ENCODE measurements around the gene CEP70. TPM values are rescaled to one million over a fixed set of nuclear protein-coding genes. Genes with fewer than 3 reads are reported as not detected.

CEP70 gene
- total and polyA plus RNA-seq, 4 donors = 6.9 to 26.5 (median 9.1) TPM

DNA sequence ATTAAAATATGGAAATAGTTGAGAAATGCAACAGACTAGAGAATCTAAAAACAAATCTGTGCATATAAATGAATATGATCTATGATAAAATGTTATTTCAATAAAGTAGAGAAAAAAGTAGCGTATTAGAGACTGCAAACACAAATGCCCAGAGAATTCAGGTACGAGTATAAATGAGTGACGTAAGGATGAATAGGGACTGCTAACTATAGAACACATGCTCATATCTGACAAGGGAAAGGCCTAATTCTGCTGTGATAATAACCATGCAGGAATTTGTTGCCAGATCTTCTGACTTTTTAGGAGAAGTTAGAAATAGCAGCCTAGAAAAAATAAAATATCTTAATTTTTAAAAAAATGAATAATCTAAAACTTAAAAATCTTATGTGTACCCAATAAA is 86.5 kb downstream of the CEP70 start:
- no peaks in the 10 kb centered on the region for H3K4me1 ChIP-seq (ENCODE audit: control insufficient read depth in 4 of 4, insufficient read depth in 4 of 4, low read length in 3 of 4)
- H3K27ac ChIP-seq (ENCODE audit: low read depth in 1 of 2, low read length in 2 of 2) = no peak overlapping the region
- H3K9ac ChIP-seq (ENCODE audit: low read depth in 1 of 2, low read length in 2 of 2) = no peak overlapping the region
- H3K4me3 ChIP-seq (ENCODE audit: low read depth in 1 of 3, low read length in 3 of 3) = no peak overlapping the region
- no peak for TF ChIP-seq RAD21 (IDR thresholded peaks at IDR 0.05)
- no peak for TF ChIP-seq HNF4A (conservative IDR thresholded peaks at IDR 0.05)
- TF ChIP-seq, protein P1, sequence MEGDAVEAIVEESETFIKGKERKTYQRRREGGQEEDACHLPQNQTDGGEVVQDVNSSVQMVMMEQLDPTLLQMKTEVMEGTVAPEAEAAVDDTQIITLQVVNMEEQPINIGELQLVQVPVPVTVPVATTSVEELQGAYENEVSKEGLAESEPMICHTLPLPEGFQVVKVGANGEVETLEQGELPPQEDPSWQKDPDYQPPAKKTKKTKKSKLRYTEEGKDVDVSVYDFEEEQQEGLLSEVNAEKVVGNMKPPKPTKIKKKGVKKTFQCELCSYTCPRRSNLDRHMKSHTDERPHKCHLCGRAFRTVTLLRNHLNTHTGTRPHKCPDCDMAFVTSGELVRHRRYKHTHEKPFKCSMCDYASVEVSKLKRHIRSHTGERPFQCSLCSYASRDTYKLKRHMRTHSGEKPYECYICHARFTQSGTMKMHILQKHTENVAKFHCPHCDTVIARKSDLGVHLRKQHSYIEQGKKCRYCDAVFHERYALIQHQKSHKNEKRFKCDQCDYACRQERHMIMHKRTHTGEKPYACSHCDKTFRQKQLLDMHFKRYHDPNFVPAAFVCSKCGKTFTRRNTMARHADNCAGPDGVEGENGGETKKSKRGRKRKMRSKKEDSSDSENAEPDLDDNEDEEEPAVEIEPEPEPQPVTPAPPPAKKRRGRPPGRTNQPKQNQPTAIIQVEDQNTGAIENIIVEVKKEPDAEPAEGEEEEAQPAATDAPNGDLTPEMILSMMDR (IDR thresholded peaks at IDR 0.05; ENCODE audit: low read depth, low read length, missing input control) = no peak
- TF ChIP-seq FOXA2 (IDR thresholded peaks at IDR 0.05) = no peak
- TF ChIP-seq FOXA1 (IDR thresholded peaks at IDR 0.05) = no peak
- no peak for TF ChIP-seq SP1 (IDR thresholded peaks at IDR 0.05)
- TF ChIP-seq YY1 (IDR thresholded peaks at IDR 0.05) = no peak
- TF ChIP-seq RXRA (IDR thresholded peaks at IDR 0.05) = no peak
- no peak for TF ChIP-seq GABPA (IDR thresholded peaks at IDR 0.05 in 1 of 2, conservative IDR thresholded peaks at IDR 0.05 in 1 of 2)
- TF ChIP-seq HNF4G (IDR thresholded peaks at IDR 0.05) = no peak
- no peak for TF ChIP-seq TAF1 (conservative IDR thresholded peaks at IDR 0.05)
- TF ChIP-seq, protein P2, sequence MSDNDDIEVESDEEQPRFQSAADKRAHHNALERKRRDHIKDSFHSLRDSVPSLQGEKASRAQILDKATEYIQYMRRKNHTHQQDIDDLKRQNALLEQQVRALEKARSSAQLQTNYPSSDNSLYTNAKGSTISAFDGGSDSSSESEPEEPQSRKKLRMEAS (IDR thresholded peaks at IDR 0.05) = no peak
- TF ChIP-seq, protein P3, sequence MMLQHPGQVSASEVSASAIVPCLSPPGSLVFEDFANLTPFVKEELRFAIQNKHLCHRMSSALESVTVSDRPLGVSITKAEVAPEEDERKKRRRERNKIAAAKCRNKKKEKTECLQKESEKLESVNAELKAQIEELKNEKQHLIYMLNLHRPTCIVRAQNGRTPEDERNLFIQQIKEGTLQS (IDR thresholded peaks at IDR 0.05) = no peak
- TF ChIP-seq JUND (IDR thresholded peaks at IDR 0.05) = no peak
- no peak for TF ChIP-seq NR2F2 (IDR thresholded peaks at IDR 0.05)
- TF ChIP-seq, protein P4, sequence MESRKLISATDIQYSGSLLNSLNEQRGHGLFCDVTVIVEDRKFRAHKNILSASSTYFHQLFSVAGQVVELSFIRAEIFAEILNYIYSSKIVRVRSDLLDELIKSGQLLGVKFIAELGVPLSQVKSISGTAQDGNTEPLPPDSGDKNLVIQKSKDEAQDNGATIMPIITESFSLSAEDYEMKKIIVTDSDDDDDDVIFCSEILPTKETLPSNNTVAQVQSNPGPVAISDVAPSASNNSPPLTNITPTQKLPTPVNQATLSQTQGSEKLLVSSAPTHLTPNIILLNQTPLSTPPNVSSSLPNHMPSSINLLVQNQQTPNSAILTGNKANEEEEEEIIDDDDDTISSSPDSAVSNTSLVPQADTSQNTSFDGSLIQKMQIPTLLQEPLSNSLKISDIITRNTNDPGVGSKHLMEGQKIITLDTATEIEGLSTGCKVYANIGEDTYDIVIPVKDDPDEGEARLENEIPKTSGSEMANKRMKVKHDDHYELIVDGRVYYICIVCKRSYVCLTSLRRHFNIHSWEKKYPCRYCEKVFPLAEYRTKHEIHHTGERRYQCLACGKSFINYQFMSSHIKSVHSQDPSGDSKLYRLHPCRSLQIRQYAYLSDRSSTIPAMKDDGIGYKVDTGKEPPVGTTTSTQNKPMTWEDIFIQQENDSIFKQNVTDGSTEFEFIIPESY (IDR thresholded peaks at IDR 0.05) = no peak
- no peak for TF ChIP-seq EGR1 (IDR thresholded peaks at IDR 0.05; ENCODE audit: low read depth in 2 of 2)
- TF ChIP-seq, protein P5, sequence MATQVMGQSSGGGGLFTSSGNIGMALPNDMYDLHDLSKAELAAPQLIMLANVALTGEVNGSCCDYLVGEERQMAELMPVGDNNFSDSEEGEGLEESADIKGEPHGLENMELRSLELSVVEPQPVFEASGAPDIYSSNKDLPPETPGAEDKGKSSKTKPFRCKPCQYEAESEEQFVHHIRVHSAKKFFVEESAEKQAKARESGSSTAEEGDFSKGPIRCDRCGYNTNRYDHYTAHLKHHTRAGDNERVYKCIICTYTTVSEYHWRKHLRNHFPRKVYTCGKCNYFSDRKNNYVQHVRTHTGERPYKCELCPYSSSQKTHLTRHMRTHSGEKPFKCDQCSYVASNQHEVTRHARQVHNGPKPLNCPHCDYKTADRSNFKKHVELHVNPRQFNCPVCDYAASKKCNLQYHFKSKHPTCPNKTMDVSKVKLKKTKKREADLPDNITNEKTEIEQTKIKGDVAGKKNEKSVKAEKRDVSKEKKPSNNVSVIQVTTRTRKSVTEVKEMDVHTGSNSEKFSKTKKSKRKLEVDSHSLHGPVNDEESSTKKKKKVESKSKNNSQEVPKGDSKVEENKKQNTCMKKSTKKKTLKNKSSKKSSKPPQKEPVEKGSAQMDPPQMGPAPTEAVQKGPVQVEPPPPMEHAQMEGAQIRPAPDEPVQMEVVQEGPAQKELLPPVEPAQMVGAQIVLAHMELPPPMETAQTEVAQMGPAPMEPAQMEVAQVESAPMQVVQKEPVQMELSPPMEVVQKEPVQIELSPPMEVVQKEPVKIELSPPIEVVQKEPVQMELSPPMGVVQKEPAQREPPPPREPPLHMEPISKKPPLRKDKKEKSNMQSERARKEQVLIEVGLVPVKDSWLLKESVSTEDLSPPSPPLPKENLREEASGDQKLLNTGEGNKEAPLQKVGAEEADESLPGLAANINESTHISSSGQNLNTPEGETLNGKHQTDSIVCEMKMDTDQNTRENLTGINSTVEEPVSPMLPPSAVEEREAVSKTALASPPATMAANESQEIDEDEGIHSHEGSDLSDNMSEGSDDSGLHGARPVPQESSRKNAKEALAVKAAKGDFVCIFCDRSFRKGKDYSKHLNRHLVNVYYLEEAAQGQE (IDR thresholded peaks at IDR 0.05) = no peak
- 98% methylated on average over 3 of the region's 3 CpGs for WGBS
- DNase-seq (ENCODE audit: low spot score) = no peak
- H3K27me3 ChIP-seq (ENCODE audit: control insufficient read depth in 4 of 4, insufficient read depth in 4 of 4, low read length in 3 of 4) = no peaks in the 10 kb centered on the region
- no peaks in the 10 kb centered on the region for H3K9me3 ChIP-seq (ENCODE audit: control insufficient read depth in 4 of 4, low read length in 3 of 4)
- peaks cover 0 to 20% (median 9%) of the 10 kb centered on the region in 4 donors for H3K36me3 ChIP-seq (ENCODE audit: control insufficient read depth in 4 of 4, insufficient read depth in 3 of 4, low read depth in 1 of 4, low read length in 3 of 4)

Data from liver (tissue), 9 donors.